ENCODE measurements around the gene ALG8.

GRCh38 chr11:78109081-78110015, 30.1 kb downstream of the ALG8 start:
- no peak for TF ChIP-seq CTCF (IDR thresholded peaks at IDR 0.05)
- TF ChIP-seq POLR2A (IDR thresholded peaks at IDR 0.05): no peak

Data from body of pancreas (tissue), 4 donors.